HuH-7 (cell line): ENCODE measurements around the gene TELO2.

Experiments used
- DNase-seq: peaks from one replicate; pipeline ENCODE4 v3.0.0; 2011; ENCODE audit warnings: low spot score

Gene TELO2

GRCh38 chr16:1556254-1556653 is 63.1 kb downstream of the TELO2 start:
- DNase-seq, result no peak

GRCh38 chr16:1557074-1557473 is 63.9 kb downstream of the TELO2 start:
- DNase-seq, result no peak

DNA sequence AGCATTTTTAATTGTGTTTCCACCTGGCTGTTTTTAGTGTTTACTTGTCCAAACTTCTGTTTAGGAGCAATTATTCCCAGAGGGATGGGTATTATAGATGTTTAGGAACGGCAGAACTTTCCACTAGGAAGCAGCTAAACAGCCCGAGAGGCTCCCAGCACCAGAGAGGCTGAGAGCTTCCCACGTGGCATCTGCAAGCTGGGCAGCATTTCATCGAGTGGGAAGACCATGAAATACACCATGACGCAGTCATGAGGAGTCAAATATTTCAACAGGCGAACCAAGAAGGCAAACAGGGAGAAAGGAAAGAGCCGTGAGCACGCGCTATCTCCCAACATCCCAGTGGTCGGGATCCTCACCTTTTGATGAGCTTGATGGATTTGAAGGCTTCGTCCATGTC is 64.4 kb downstream of the TELO2 start:
- no peak for DNase-seq

- no peak for DNase-seq
Measured at GRCh38 chr16:1559446-1559975, 66.4 kb downstream of the TELO2 start.
